HepG2 (cell line): ENCODE results near the gene KCNJ6. TPM values are rescaled to one million over a fixed set of nuclear protein-coding genes. Genes with fewer than 3 reads are reported as not detected.
A peak's percentile ranks its signal among the peaks of the same experiment; 100 is the strongest.

ENCODE experiments used
- ATAC-seq: fragments of 200-7000 bp; cut with Tn5 transposase; 3 replicates; pipeline ENCODE4 v1.9.1; 2020; ENCODE audit warnings: mild to moderate bottlenecking, moderate library complexity
- BruUV-seq: library from RNA; stranded (reverse); fragments of 400-500 nt; replicated peaks from 2 replicates; lab custom pipeline; 2021; lab: Mats Ljungman, UMichigan
- CTCF ChIA-PET: fragments of 300-600 bp; formaldehyde crosslinking; extraction: SDS; loops from one replicate; lab custom pipeline; 2021; ENCODE audit warnings: low total read pairs, inconsistent platforms, low intra/inter-chr PET ratio; lab: Yijun Ruan, JAX
- POLR2A ChIA-PET: fragments of 350-600 bp; sonication (Branson Sonifier 250); formaldehyde crosslinking; loops from one replicate; lab custom pipeline; 2020; ENCODE audit warnings: antibody characterized with exemption, inconsistent platforms; lab: Yijun Ruan, JAX
- DNase-seq: peaks from one replicate; pipeline ENCODE4 v3.0.0-alpha.2; 2015; ENCODE audit warnings: low spot score
- FAIRE-seq: peaks from 3 replicates; lab custom pipeline; 2011; peaks lifted over from hg19 to GRCh38; lab: Jason Lieb, UNC
- H2AFZ ChIP-seq: one replicate; pipeline ENCODE4 v1.6.1; 2011; ENCODE audit warnings: low read length, inconsistent platforms
- H3K27ac ChIP-seq: fragments of 300-600 bp; 3 replicates; pipeline ENCODE4 v1.8.0; 2011; ENCODE audit warnings: mixed run types, mild to moderate bottlenecking, mixed read lengths, low read length, inconsistent platforms; ENCODE audit not compliant: insufficient read depth; ENCODE audit errors: extremely low read length
- H3K27me3 ChIP-seq, 2 experiments: fragments of 200-600 bp in 1 of 2; 2 replicates in 1 of 2; 3 replicates in 1 of 2; pipeline versions ENCODE4 v1.6.0 to v1.8.0; 2011; ENCODE audit warnings: low read length in 2 of 2, mild to moderate bottlenecking in 2 of 2, moderate library complexity in 2 of 2, inconsistent platforms in 1 of 2; ENCODE audit not compliant: insufficient read depth in 2 of 2, control insufficient read depth in 1 of 2
- H3K36me3 ChIP-seq, 2 experiments: fragments of 200-600 bp in 1 of 2; replicated peaks in 1 of 2; 2 replicates in 1 of 2; 3 replicates in 1 of 2; pipeline versions ENCODE4 v1.5.1 to v1.8.0; 2011; ENCODE audit warnings: low read length in 2 of 2, inconsistent platforms in 1 of 2; ENCODE audit not compliant: insufficient read depth in 2 of 2, control insufficient read depth in 1 of 2
- H3K4me1 ChIP-seq: 2 replicates; pipeline ENCODE4 v1.5.1; 2012; ENCODE audit warnings: low read length, inconsistent platforms; ENCODE audit not compliant: insufficient read depth
- H3K4me2 ChIP-seq: 2 replicates; pipeline ENCODE4 v1.6.0; 2011; ENCODE audit warnings: low read depth, low read length, inconsistent platforms
- H3K4me3 ChIP-seq, 3 experiments: fragments of 200-600 bp in 1 of 3; sonication (generic), shearing (Covaris generic) in 1 of 3; replicated peaks in 1 of 3; 2 replicates each; pipeline ENCODE4 v1.5.1; 2011 to 2016; ENCODE audit warnings: low read length in 3 of 3, inconsistent platforms in 2 of 3, low read depth in 2 of 3, mild to moderate bottlenecking in 2 of 3, control low read depth in 1 of 3, mixed read lengths in 1 of 3; ENCODE audit not compliant: insufficient read depth in 1 of 3
- H3K79me2 ChIP-seq: one replicate; pipeline ENCODE4 v1.6.1; 2011; ENCODE audit warnings: low read length, inconsistent platforms; ENCODE audit not compliant: insufficient read depth
- H3K9ac ChIP-seq: 2 replicates; pipeline ENCODE4 v1.6.0; 2011; ENCODE audit warnings: mild to moderate bottlenecking, low read depth, low read length, inconsistent platforms; ENCODE audit not compliant: insufficient read depth
- H3K9me3 ChIP-seq: 2 replicates; pipeline ENCODE4 v1.5.1; 2012; ENCODE audit warnings: mild to moderate bottlenecking, low read length
- H4K20me1 ChIP-seq: 2 replicates; pipeline ENCODE4 v1.6.0; 2011; ENCODE audit warnings: inconsistent platforms, mild to moderate bottlenecking, low read length, moderate library complexity; ENCODE audit not compliant: insufficient read depth
- HMG20A ChIP-seq: IDR thresholded peaks from 2 replicates; pipeline ENCODE4 v1.6.1; 2016; ENCODE audit warnings: borderline replicate concordance
- HOXA5 ChIP-seq: sonication (generic); formaldehyde crosslinking; IDR thresholded peaks from 2 replicates; pipeline ENCODE4 v1.4.0; 2020; ENCODE audit warnings: missing genetic modification reagents
- KAT8 ChIP-seq: IDR thresholded peaks from 2 replicates; pipeline ENCODE4 v1.6.1; 2016; ENCODE audit warnings: missing genetic modification reagents, missing compliant biosample characterization
- KLF9 ChIP-seq: IDR thresholded peaks from 2 replicates; pipeline ENCODE4 v1.6.1; 2016; ENCODE audit warnings: low read depth
- MAFF ChIP-seq: IDR thresholded peaks from 2 replicates; pipeline ENCODE4 v1.6.1; 2011; ENCODE audit warnings: low read depth, low read length, improper control_type of control experiment
- MAFK ChIP-seq, 2 experiments: IDR thresholded peaks in 1 of 2; conservative IDR thresholded peaks in 1 of 2; 2 replicates each; pipeline ENCODE4 v1.6.1; 2011; ENCODE audit warnings: improper control_type of control experiment in 2 of 2, low read length in 2 of 2
- MXD1 ChIP-seq: sonication (generic); formaldehyde crosslinking; IDR thresholded peaks from 2 replicates; pipeline ENCODE4 v1.4.0; 2020; ENCODE audit warnings: mild to moderate bottlenecking, missing genetic modification reagents
- RELA ChIP-seq: sonication (generic); formaldehyde crosslinking; IDR thresholded peaks from 2 replicates; pipeline ENCODE4 v1.4.0; 2020; ENCODE audit warnings: missing genetic modification reagents
- RFX1 ChIP-seq: fragments of 450-650 bp; IDR thresholded peaks from 2 replicates; pipeline ENCODE4 v1.6.1; 2017
- SNAI1 ChIP-seq: sonication (generic); formaldehyde crosslinking; IDR thresholded peaks from 2 replicates; pipeline ENCODE4 v1.5.0; 2020; ENCODE audit warnings: mild to moderate bottlenecking, missing genetic modification reagents, borderline replicate concordance
- TCF7L2 ChIP-seq: IDR thresholded peaks from 2 replicates; pipeline ENCODE4 v1.6.1; 2011; ENCODE audit warnings: mild to moderate bottlenecking, low read depth, low read length, moderate library complexity
- TGIF2 ChIP-seq: IDR thresholded peaks from 2 replicates; pipeline ENCODE4 v1.6.1; 2016; ENCODE audit warnings: control low read depth, missing compliant biosample characterization
- ZNF260 ChIP-seq: sonication (generic); formaldehyde crosslinking; IDR thresholded peaks from 2 replicates; pipeline ENCODE4 v1.4.0; 2020; ENCODE audit warnings: missing genetic modification reagents, low read depth, mild to moderate bottlenecking, borderline replicate concordance
- ZNF589 ChIP-seq: sonication (generic); formaldehyde crosslinking; conservative IDR thresholded peaks from 2 replicates; pipeline ENCODE4 v1.8.0; 2022; ENCODE audit warnings: mild to moderate bottlenecking, moderate library complexity, missing genetic modification reagents
- ZNF709 ChIP-seq: sonication (generic); formaldehyde crosslinking; IDR thresholded peaks from 2 replicates; pipeline ENCODE4 v1.5.0; 2020; ENCODE audit warnings: mild to moderate bottlenecking, missing genetic modification reagents
- ZNF790 ChIP-seq: sonication (generic); formaldehyde crosslinking; IDR thresholded peaks from 2 replicates; pipeline ENCODE4 v1.8.0; 2022; ENCODE audit warnings: missing genetic modification reagents, mild to moderate bottlenecking, borderline replicate concordance
- WGBS: methylation state at CpG from one replicate; pipeline ENCODE4 v1.1.6; 2017; ENCODE audit warnings: low lambda C conversion rate; 5-methylcytosine and 5-hydroxymethylcytosine counted together
- in situ Hi-C: cut with HindIII; loops from 2 replicates; pipeline ENCODE4 v1.10.0; 2017; ENCODE audit warnings: low pct_unique_long_range_greater_than_20kb; ENCODE audit not compliant: extremely low pct_ligation_motif_present
- intact Hi-C: fragments of 100-400 bp; cut with micrococcal nuclease; formaldehyde crosslinking; loops from one replicate; pipeline ENCODE4 v1.10.0; 2022; ENCODE audit not compliant: unreplicated experiment
- polyA plus RNA-seq, 8 experiments: library from polyadenylated mRNA; depleted of rRNA in 3 of 8; stranded (reverse) in 7 of 8; unstranded in 1 of 8; fragments of >200 nt; fragmentation: Illumina TruSeq in 4 of 8; extraction: Trizol in 4 of 8; gene quantifications; 2 replicates each; pipeline versions ENCODE4 v1.2.1 to v1.2.3, GENCODE V29; 2011 to 2016; ENCODE audit warnings: low read depth in 4 of 8, missing spikeins in 1 of 8, mixed read lengths in 1 of 8; ENCODE audit not compliant: insufficient read depth in 1 of 8
- total RNA-seq, 5 experiments: library from RNA; depleted of rRNA; stranded (reverse); fragments of >200 nt; fragmentation: Illumina TruSeq; extraction: Trizol; gene quantifications; 2 replicates each; pipeline ENCODE4 v1.2.3, GENCODE V29; 2016; ENCODE audit warnings: low read depth in 1 of 5
- TF ChIP-seq, protein P1 (sequence below): sonication (generic); formaldehyde crosslinking; IDR thresholded peaks from 2 replicates; pipeline ENCODE4 v1.4.0; 2020; ENCODE audit warnings: mild to moderate bottlenecking, missing genetic modification reagents
- TF ChIP-seq, protein P2 (sequence below): sonication (generic); formaldehyde crosslinking; IDR thresholded peaks from 2 replicates; pipeline ENCODE4 v1.5.1; 2020; ENCODE audit warnings: mild to moderate bottlenecking, missing genetic modification reagents, moderate library complexity

The KCNJ6 gene
- total and polyA plus RNA-seq, 2 of the 13 experiments (the other 11 are each of a cell fraction or from before 2014, with no cell fraction given), result not detected

DNA sequence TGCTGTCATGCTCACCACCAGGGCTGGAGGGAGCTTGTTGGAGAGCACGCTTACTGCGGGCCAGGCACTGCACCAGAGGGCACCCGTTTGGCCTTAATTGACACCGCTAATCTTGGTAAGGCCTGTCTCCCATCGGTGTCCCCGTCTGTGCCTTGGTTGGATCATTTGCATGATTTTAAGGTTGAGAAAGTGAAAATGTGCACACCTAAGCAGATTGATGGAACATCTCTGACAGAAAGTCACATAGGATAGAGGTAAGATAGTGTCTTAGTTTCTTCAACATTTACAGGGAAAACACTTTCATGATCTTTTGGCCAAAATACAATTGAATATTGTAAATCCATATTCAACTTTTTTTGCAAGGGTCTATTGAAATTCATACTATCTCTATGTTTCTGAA is 255.5 kb downstream of the KCNJ6 start:
- intact Hi-C loops, result no loop called here
- H3K27ac ChIP-seq, result no peak overlapping the region
- no peak for FAIRE-seq
- H3K27me3 ChIP-seq, result no peaks in the 10 kb centered on the region
- no peaks in the 10 kb centered on the region for H4K20me1 ChIP-seq
- WGBS, result 82% methylated on average over 5 of the region's 6 CpGs
- in situ Hi-C loops, result no loop called here
- peaks cover 4% of the 10 kb centered on the region for H3K9me3 ChIP-seq
- peaks cover 7% of the 10 kb centered on the region; the same call in 1 of the 2 replicates for H3K4me1 ChIP-seq
- POLR2A ChIA-PET, result no interaction called here
- H3K9ac ChIP-seq, result no peak overlapping the region
- CTCF ChIA-PET, result no interaction called here
- H3K36me3 ChIP-seq, result no peaks in the 10 kb centered on the region
- no peaks in the 10 kb centered on the region for H3K79me2 ChIP-seq
- H3K4me3 ChIP-seq, result no peak overlapping the region
- no peak overlapping the region for H2AFZ ChIP-seq
- no peak for TF ChIP-seq HMG20A (CRISPR knock-in tag)
- no peak for TF ChIP-seq ZNF260 (CRISPR knock-in tag)
- TF ChIP-seq HOXA5, result no peak
- no peak for TF ChIP-seq KLF9 (CRISPR knock-in tag)
- no peak for TF ChIP-seq ZNF589 (CRISPR knock-in tag)
- no peak for TF ChIP-seq ZNF709 (CRISPR knock-in tag)
- no peak for TF ChIP-seq TCF7L2
- TF ChIP-seq, protein P1, sequence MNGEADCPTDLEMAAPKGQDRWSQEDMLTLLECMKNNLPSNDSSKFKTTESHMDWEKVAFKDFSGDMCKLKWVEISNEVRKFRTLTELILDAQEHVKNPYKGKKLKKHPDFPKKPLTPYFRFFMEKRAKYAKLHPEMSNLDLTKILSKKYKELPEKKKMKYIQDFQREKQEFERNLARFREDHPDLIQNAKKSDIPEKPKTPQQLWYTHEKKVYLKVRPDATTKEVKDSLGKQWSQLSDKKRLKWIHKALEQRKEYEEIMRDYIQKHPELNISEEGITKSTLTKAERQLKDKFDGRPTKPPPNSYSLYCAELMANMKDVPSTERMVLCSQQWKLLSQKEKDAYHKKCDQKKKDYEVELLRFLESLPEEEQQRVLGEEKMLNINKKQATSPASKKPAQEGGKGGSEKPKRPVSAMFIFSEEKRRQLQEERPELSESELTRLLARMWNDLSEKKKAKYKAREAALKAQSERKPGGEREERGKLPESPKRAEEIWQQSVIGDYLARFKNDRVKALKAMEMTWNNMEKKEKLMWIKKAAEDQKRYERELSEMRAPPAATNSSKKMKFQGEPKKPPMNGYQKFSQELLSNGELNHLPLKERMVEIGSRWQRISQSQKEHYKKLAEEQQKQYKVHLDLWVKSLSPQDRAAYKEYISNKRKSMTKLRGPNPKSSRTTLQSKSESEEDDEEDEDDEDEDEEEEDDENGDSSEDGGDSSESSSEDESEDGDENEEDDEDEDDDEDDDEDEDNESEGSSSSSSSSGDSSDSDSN (CRISPR knock-in tag), result no peak
- TF ChIP-seq, protein P2, sequence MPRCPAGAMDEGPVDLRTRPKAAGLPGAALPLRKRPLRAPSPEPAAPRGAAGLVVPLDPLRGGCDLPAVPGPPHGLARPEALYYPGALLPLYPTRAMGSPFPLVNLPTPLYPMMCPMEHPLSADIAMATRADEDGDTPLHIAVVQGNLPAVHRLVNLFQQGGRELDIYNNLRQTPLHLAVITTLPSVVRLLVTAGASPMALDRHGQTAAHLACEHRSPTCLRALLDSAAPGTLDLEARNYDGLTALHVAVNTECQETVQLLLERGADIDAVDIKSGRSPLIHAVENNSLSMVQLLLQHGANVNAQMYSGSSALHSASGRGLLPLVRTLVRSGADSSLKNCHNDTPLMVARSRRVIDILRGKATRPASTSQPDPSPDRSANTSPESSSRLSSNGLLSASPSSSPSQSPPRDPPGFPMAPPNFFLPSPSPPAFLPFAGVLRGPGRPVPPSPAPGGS (CRISPR knock-in tag), result no peak
- TF ChIP-seq RELA (CRISPR knock-in tag), result no peak
- TF ChIP-seq SNAI1 (CRISPR knock-in tag), result no peak
- TF ChIP-seq MAFK (conservative IDR thresholded peaks at IDR 0.05 in 1 of 2, IDR thresholded peaks at IDR 0.05 in 1 of 2; ENCODE audit: low read length in 2 of 2), result peak; percentile 56 to 73
- TF ChIP-seq MAFF, result peak; percentile 39; the same call in 1 of the 2 replicates
- TF ChIP-seq MXD1 (CRISPR knock-in tag), result no peak
- TF ChIP-seq ZNF790, result no peak
- TF ChIP-seq TGIF2 (CRISPR knock-in tag), result no peak
- TF ChIP-seq KAT8, result no peak
- TF ChIP-seq RFX1, result no peak
- TF ChIP-seq, all 625 proteins: peak for 2
- no peak for DNase-seq
- H3K4me2 ChIP-seq, result no peak overlapping the region
- no peak for ATAC-seq
- no TSS peak for BruUV-seq
